ENCODE data around the gene FLNB. TPM values are rescaled to one million over a fixed set of nuclear protein-coding genes. Genes with fewer than 3 reads are reported as not detected.

The FLNB gene
- total and polyA plus RNA-seq, 2 of the 4 experiments (the other 2 are of a cell fraction), result 78.0 to 136 TPM

DNA sequence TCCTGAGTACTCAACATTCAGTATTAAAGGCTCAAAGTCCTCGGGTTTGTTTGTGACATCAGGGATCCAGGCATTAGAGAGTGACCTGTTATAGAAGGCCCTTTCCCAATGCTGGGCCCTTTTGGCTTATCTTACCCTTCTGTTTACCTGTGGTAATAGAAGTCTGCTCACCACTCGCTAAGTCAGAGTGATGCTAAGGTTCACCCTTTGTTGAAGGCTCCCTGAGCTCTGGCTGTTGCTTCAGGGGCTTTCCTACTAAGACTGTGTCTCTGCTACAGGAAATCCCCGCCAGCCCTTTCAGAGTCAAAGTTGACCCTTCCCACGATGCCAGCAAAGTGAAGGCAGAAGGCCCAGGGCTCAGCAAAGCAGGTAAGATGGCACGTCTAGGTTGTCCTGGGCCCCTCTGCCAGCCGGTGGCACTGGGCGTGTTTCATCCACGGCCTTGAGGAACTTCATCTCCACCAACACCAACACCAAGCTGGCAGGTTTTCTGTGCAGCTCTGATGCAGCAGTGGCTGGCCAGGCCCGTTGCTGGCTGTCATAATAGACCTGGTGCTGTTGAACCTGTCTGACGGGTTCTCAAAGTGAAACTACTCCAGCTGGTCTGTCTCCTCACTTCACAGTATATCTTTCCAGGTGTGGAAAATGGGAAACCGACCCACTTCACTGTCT lies 103.4 kb downstream of the FLNB start:
- H3K4me1 ChIP-seq (ENCODE audit: control insufficient read depth, insufficient read depth, low read length), result peaks cover 3% of the 10 kb centered on the region; the same call in 1 of the 2 replicates
- peaks cover 2% of the 10 kb centered on the region; the same call in 1 of the 2 replicates for H4K20me1 ChIP-seq (ENCODE audit: insufficient read depth, low read length)
- H3K9me3 ChIP-seq (ENCODE audit: control insufficient read depth, insufficient read depth, low read length), result no peaks in the 10 kb centered on the region
- H3K27me3 ChIP-seq (ENCODE audit: control insufficient read depth, insufficient read depth, low read length), result no peaks in the 10 kb centered on the region
- dilution Hi-C loops (cut with HindIII; ENCODE audit: low sequenced_read_pairs, unreplicated experiment), result no loop called here
- H3K4me3 ChIP-seq (ENCODE audit: insufficient read depth, low read depth, low read length), result no peak overlapping the region
- ChIA-PET POLR2A (ENCODE audit: unreplicated experiment) (no interaction called here), CTCF (no interaction called here)
- no peak overlapping the region for H4K5ac ChIP-seq (ENCODE audit: low read depth, low read length)
- ATAC-seq (ENCODE audit: low read depth) (no peak), DNase-seq (no peak)
- H3K18ac ChIP-seq (ENCODE audit: low read depth, low read length), result no peak overlapping the region
- no peak for TF ChIP-seq BHLHE40 (IDR thresholded peaks at IDR 0.05; ENCODE audit: low read depth, low read length)
- no peak for TF ChIP-seq CHD1 (IDR thresholded peaks at IDR 0.05; ENCODE audit: low read depth, low read length)
- TF ChIP-seq MXI1 (IDR thresholded peaks at IDR 0.05; ENCODE audit: borderline replicate concordance, low read depth, low read length), result no peak
- no peak for TF ChIP-seq NFE2L2 (IDR thresholded peaks at IDR 0.05; ENCODE audit: low read depth, low read length)
- TF ChIP-seq FOS (IDR thresholded peaks at IDR 0.05; ENCODE audit: low read depth, low read length), result no peak
- TF ChIP-seq, protein P1, sequence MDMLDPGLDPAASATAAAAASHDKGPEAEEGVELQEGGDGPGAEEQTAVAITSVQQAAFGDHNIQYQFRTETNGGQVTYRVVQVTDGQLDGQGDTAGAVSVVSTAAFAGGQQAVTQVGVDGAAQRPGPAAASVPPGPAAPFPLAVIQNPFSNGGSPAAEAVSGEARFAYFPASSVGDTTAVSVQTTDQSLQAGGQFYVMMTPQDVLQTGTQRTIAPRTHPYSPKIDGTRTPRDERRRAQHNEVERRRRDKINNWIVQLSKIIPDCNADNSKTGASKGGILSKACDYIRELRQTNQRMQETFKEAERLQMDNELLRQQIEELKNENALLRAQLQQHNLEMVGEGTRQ (IDR thresholded peaks at IDR 0.05; ENCODE audit: low read depth, low read length), result no peak
- TF ChIP-seq RCOR1 (IDR thresholded peaks at IDR 0.05; ENCODE audit: insufficient replicate concordance, low read length), result no peak
- TF ChIP-seq CEBPB (IDR thresholded peaks at IDR 0.05; ENCODE audit: low read depth, low read length), result no peak
- TF ChIP-seq, protein P2, sequence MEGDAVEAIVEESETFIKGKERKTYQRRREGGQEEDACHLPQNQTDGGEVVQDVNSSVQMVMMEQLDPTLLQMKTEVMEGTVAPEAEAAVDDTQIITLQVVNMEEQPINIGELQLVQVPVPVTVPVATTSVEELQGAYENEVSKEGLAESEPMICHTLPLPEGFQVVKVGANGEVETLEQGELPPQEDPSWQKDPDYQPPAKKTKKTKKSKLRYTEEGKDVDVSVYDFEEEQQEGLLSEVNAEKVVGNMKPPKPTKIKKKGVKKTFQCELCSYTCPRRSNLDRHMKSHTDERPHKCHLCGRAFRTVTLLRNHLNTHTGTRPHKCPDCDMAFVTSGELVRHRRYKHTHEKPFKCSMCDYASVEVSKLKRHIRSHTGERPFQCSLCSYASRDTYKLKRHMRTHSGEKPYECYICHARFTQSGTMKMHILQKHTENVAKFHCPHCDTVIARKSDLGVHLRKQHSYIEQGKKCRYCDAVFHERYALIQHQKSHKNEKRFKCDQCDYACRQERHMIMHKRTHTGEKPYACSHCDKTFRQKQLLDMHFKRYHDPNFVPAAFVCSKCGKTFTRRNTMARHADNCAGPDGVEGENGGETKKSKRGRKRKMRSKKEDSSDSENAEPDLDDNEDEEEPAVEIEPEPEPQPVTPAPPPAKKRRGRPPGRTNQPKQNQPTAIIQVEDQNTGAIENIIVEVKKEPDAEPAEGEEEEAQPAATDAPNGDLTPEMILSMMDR (conservative IDR thresholded peaks at IDR 0.05; ENCODE audit: low read depth, low read length), result no peak
- WGBS, 2 experiments (ENCODE audit: extremely low coverage in 2 of 2, insufficient read length in 1 of 2), result 93% methylated on average over 7 of the region's 11 CpGs; no CpG with 5 or more reads in 1 of the 2 experiments
- intact Hi-C loops (cut with micrococcal nuclease), result loop anchor here (10.0 kb wide), 1 partner anchor 247 kb away; no protein-coding TSS in a partner anchor
- no peak overlapping the region for H2AK9ac ChIP-seq (replicated peaks; ENCODE audit: low read depth, low read length, poor library complexity)
- no peak overlapping the region for H2BK15ac ChIP-seq (ENCODE audit: low read depth, low read length)
- H2AK5ac ChIP-seq (ENCODE audit: low read depth, low read length), result no peak overlapping the region
- no peak overlapping the region for H2BK5ac ChIP-seq (ENCODE audit: low read depth, low read length, poor library complexity, severe bottlenecking)
- H3K27ac ChIP-seq (ENCODE audit: insufficient read depth, low read length), result no peak overlapping the region
- in situ Hi-C loops (cut with MboI; ENCODE audit: low sequenced_read_pairs), result no loop called here
- H3K14ac ChIP-seq (replicated peaks; ENCODE audit: low read depth, low read length), result no peak overlapping the region
- H2AFZ ChIP-seq (replicated peaks; ENCODE audit: low read length, poor library complexity), result no peak overlapping the region
- H2BK20ac ChIP-seq (ENCODE audit: low read depth, low read length), result no peak overlapping the region
- H3K56ac ChIP-seq (ENCODE audit: extremely low read depth, insufficient read depth, low read length), result no peak overlapping the region
- no TSS peak for BruUV-seq (replicated peaks)
- H3K36me3 ChIP-seq (ENCODE audit: control insufficient read depth, insufficient read depth, low read length), result peaks cover 73% of the 10 kb centered on the region
- H3K79me1 ChIP-seq (ENCODE audit: low read depth in 1 of 2, low read length in 2 of 2), result peaks cover 30 to 54% of the 10 kb centered on the region in 2 experiments
- H3K23ac ChIP-seq (ENCODE audit: low read depth, low read length), result no peak overlapping the region
- no peak overlapping the region for H2BK120ac ChIP-seq (ENCODE audit: low read depth, low read length)
- no peak overlapping the region for H4K8ac ChIP-seq (ENCODE audit: low read depth in 2 of 2, low read length in 2 of 2)
- peaks cover 21% of the 10 kb centered on the region for H3K9me1 ChIP-seq (ENCODE audit: insufficient read depth, low read length)
- no peak overlapping the region for H3K4me2 ChIP-seq (ENCODE audit: low read depth, low read length)
- H3K4ac ChIP-seq (ENCODE audit: low read depth, low read length), result no peak overlapping the region
- H4K91ac ChIP-seq (ENCODE audit: insufficient read depth, low read depth, low read length), result no peak overlapping the region
- H3K9ac ChIP-seq (ENCODE audit: low read depth, low read length), result no peak overlapping the region
